NCI-H82 treated with DMSO at 0.1 percent for 48 hours (cell line): Measurements from ENCODE around the gene HPN.
"Not testable (repeated sequence)": the region's sequence is repeated elsewhere in the genome, so short reads cannot be mapped to it uniquely, and the experiment has no call there.

Experiments used
- DNase-seq: peaks from one replicate; lab custom pipeline; 2025; ENCODE audit not compliant: unreplicated experiment; lab: John Stamatoyannopoulos, UW

Gene HPN

DNA sequence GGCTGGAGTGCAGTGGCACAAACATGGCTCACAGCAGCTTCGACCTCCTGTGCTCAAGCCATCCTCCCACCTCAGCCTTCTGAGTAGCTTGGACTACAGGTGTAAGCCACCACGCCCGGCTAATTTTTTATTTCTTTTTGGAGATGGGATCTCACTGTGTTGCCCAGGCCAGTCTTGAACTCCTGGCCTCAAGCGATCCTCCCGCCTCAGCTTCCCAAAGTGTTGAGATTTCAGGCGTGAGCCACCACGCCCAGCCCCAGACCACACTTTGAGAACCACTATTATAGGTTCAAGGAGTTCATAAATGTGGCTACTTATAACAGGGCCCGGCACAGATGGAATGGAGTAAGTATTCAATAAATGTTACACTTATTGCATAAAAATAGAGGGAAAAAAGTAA, 14.5 kb upstream of the HPN start:
- DNase-seq = no peak

DNA sequence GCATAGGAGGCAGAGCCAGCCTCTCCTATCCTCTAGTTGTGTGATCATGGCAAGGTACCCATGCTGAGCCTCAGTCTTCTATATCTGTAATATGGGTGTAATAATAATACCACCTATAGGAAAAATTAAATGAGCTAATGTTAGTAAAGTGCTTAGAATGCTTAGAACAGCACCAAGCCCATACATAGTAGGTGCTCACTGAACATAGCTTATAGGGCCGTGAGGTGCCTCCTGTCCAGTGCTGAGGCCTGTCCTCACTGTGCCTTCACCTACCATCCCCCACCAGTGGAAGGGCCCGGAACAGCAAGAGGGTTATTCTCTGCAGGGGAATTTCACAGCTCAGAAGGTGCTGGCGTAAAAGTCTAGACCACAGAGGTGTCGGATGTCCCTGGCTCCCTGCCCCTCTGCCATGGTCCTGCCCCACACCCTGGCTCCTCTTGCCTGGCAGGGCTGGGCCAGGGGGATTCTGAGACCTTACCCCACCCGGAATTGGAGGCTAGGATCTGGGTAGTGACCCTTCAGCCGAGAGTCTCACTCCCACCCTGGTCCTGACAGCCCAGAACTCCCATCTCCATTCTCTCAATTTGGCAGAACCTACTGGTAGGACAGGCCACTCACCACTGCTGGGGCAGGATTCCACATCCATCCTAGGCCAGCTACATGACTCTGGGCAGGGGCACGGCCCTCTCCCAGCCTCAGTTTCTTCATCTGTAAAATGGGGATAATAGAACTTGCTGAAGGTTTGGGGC, 13.5 kb upstream of the HPN start:
- no peak for DNase-seq

DNA sequence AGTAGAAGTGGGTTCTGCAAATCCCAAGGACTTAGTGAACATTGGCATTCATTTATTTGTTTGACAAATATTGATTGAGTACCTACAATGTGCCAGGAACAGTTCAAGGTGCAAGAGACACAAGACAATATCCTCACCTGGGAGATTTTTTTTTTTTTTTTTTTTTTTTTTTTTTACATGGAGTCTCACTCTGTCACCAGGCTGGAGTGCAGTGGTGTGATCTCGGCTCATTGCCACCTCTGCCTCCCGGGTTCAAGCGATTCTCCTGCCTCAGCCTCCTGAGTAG, 13.0 kb upstream of the HPN start:
- not testable (repeated sequence) for DNase-seq

DNA sequence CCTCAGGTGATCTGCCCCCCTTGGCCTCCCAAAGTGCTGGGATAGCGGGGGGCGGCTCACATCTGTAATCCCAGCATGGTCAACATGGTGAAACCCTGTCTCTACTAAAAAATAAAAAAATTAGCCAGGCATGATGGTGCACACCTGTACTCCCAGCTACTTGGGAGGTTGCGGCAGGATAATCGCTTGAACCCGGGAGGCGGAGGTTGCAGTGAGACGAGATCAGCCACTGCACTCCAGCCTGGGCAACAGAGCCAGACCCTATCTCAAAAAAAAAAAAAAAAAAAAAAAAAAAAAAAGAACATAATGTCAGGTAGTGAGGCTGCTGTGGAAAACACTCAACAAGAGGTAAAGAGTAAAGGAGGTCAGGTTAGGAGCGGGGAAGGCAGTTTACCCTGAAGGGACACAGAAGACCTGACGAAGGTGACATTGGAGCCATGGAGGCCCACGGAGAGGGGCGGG, 12.2 kb upstream of the HPN start:
- DNase-seq = not testable (repeated sequence)

DNA sequence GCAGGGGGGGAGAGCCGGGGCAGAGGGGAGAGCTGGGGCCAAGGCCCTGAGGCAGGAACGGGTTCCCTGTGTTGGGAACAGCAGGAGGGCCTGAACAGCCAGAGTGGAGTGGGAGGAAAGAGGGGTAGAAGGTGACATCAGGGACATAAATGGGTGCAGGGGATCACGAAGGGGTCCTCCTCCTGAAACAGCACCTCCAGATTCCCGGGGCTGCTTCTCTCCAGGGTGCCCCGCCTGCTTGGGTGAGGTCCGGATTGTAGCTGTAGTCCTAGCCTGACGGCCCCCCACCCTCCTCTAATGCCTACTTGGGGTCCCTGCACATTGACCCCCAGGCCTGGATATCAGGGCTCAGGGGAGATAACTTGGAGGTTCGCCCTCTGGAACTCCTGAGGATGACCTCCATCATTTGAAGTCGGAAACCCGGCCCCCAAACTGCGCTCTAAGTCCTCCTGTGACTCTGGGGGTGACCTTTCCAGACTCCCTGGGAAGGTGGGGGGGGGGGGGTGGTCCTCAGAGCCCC, 11.7 kb upstream of the HPN start:
- no peak for DNase-seq

DNA sequence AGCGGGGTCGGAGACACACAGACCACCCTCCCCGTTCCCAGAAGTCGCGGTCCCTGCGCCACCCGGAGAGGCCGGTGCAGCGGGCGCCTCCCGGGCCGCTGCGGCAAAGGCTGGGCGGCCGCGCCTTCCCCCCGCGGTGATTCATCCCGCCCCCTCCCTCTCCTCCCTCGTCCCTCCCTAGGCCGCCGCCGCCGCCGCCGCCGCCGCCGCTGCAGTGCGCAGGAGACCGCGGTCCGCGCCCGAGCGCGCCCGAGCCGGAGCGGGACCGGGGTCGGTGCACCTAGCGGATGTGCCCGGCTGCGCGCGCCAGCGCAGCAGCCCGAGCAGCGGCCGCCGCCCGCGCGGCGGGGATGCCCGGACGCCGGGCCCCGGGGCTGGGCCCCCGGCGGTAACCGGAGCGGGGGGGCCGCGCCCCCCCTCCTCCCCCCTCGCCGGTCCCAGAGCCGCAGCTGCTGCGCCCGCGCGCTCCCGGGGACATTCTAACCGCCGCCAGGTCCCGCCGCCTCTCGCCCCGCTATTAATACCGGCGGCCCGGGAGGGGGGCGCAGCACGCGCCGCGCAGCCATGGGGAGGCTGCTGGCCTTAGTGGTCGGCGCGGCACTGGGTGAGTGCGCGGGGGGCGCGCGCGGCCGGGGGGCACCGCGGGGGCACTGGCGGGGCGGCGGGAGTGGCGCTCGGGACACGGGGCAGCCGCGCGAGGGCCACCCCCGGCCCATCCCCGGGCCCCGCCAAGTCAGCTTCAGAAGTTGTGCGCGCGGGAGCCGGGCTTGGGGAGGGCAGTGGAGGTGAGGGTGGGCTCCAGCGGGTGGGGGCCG, 11.1 kb upstream of the HPN start, which contains the start of gene SCN1B:
TSS of gene SCN1B (plus strand) at position 214 of the 815 bp plus-strand sequence. CDS start at position 565, 351 bp downstream.
- DNase-seq = no peak

DNA sequence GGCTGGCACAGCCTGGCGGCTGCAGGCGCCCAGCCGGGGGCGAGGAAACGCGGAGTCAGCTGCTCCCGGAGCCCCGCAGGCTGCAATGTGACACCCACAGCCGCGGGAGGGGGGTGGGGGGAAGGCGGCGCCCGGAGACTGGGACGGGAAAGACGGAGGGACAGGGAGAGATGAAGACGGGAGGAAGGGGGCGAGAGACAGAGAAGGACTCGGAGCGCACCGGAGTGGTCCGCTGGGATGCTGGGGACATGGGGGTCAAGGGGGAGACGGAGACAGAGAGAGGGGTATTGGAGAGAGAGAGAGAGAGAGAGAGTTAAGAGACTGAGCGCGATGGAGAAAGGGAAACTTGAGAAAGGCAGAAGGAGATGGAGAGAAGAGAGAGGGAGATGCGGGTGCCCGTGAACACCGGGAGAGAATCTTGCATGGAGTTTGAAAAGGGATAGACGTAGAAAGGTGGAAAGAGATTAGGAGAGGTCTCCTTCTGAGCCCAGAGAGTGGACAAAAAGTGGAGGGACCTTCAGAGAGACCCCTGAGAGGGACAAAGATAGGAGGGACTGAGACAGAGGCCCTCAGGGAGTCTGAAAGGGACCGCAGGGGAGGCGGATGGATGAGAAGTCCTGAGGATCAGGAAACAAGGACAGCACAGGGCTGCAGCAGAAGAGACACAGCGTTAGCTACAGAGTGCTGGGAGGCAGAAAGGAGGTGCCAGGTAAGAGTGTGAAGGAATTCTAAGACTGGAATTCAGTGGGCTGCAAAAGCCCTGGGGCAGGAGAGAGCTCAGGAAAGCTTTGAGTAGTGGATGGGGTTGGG, 10.2 kb upstream of the HPN start:
- DNase-seq = no peak

DNA sequence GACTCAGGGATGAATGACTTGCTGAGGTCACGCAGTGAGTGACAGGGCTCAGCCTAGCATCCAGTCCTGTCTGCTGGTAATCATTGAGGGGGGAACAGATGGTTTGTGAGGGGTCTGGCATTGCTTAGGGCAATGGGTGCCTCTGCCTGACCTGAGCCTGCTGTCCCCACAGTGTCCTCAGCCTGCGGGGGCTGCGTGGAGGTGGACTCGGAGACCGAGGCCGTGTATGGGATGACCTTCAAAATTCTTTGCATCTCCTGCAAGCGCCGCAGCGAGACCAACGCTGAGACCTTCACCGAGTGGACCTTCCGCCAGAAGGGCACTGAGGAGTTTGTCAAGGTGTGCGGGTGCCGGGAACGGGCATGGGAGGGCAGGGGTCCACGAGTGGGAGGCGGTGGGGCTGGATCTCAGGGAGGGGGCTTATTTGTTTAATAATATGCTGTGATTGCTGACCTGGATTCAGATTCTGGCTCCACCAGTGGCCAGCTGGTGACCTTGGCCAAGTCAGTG, 9.1 kb upstream of the HPN start:
- DNase-seq = no peak

DNA sequence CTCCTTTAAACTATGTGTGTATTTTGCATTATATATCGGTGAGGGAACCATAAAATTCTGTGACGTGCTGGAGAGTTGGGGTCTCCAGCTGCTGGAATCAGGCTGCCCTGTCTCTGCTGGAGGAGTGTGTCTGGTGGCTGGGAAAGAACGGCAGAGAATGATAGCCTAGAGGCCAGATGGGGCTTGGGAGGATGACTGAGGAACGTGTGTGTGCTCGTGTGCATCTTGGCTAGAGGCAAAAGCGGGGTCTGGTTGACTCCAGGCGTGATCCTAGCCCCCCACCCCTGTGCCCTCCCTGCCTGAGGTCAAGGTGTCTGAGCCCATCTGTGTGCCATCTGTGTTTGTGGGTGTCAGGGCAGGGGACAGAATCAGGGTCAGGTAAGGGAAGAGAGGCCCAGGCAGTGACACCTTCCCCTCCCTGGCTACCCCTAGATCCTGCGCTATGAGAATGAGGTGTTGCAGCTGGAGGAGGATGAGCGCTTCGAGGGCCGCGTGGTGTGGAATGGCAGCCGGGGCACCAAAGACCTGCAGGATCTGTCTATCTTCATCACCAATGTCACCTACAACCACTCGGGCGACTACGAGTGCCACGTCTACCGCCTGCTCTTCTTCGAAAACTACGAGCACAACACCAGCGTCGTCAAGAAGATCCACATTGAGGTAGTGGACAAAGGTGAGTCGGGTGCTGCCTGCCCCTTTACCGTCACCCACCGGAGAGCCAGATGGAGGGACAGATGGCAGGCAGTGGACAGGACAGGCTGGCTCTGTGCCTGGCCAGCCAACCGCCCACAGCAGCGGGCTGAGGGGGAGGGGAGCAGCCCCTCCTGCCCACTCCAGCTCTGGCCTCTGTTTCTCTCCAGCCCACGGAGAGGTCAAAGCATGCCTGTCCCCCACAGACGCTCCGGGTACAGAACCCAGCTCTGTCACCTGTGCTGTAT, 8.2 kb upstream of the HPN start:
- DNase-seq = peak; percentile 52

DNA sequence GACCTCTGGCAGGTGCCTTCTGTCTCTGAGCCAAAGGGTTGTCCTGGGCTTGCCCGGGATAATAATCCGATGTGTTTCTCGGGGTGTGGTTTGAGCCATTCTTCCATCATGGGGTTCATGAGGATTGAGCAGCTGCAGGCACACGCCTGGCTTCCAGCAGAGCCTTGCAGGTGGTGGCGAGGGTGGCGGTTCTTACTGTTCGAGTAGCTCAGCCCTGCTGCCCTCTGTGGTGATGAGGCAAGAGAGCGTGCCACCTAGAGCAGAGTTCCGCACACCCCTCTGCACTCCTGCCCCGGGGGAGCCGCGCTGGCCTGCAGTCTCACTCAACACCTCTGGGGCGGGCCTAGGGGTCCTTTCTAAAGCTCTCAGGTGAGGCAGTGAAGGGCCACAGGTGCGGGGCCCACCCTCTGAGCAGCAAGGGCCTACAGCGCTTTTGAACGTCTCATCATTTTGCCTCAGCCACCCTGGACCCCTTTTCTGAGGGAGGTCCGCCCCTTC, 7.5 kb upstream of the HPN start:
- no peak for DNase-seq

DNA sequence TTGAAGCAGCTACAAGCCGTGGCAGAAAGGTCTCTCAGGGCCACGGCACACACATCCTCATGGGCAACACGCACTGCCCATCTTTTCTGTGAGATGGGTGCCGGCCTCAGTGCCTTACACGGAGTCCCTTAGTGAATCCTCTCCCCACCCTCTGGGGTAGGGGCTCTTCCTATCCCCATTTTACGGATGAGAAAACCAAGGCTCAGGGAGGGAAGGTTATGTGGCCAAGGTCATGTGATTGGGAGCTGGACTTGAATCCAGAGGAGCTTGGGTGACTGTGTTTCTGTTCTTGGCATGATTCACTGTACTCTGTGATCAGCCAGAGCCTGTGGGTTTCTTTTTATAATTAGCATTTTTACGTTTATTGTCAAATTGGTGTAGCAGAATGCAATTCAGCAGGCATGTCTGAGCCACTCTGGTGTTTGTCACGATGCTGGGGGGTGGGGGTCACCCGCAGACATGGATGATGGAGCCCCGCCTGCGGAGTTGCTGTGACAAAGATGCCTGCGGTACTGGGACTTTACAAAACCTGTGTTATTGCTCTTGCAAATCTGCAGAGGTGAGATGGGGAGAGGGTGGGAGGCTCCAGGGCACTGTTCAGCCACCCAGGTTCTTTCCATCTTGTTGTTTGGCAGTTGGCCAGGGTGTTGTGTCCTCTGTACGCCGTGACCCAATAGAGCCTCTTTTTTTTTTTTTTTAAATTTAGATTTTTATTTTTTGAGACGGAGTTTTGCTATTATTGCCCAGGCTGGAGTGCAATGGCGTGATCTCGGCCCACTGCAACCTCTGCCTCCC, 6.7 kb upstream of the HPN start:
- DNase-seq = no peak

DNA sequence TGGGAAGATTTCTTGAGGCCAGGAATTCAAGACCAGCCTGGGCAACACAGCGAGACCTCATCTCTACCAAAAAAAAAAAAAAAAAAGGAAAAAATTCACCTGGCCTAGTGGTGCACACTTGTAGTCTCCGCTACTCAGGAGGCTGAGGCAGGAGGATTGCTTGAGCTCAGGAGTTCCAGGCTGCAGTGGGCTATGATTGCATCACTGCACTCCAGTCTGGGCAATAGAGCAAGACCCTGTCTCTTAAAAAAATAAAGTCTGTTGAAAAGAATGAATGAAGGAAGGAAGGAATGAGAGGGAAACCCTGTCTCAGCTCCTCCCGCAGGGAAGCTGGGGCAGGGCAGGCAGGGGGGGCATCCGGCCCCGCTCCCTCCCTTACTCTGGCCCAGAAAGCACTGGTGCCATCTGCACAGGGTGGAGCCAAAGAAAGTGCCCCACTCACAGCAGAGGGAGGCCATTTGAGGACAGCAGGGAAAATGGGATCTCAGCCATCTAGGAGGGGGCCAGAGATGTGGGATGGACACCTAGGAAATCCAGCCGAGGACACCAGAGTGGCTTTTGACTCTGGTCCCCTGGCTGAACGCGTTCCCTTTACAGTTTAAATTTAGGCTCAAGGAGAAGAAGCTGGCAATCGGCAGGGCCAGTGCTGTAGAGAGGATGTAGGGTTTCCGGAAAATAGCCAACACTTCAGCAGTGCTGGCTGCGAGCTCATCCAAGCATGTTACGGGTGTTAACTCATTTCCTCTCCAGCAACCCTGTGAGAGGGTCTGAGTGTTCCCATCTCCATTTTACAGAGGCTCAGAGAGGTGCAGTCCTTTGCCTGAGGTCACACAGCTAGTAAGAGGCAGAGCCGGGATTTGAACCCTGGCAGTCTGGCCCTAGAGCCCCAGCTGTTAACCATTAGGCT, 3.6 kb upstream of the HPN start:
- peak; percentile 39 for DNase-seq

DNA sequence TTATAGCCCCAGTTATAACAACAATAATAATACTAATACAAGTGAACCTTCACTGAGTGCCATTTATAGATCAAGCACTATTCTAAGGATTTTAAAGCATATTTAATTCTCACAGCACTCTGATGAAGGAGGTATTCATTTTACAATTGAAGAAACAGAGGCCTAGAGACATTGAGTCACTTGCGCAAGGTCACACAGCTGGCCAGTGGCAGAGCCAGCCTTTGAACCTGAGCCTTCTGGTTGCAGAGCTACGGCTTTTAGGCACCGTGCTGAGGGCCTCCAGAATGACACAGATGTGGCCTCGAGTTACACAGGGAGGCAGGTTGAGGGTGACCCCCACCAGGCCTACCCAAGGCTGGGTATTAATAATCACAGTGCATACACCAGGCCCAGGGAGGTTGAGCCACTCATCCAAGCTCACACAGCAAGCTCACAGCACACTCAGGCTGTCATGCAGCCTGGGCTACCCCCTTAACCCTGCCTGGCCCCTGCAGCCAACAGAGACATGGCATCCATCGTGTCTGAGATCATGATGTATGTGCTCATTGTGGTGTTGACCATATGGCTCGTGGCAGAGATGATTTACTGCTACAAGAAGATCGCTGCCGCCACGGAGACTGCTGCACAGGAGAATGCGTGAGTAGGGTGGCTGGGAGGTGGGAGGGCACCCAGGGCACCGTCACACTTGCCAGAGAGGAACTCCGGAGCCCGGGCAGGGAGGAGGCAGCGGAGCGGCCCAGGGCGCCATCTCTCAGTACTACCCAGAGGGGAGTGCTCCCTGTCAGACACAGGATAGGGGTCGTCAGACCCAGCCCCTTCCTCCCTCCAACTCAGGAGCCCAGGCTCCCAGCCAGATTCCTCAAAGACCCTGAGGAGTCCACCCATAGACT, 2.7 kb upstream of the HPN start:
- DNase-seq = peak; percentile 34

DNA sequence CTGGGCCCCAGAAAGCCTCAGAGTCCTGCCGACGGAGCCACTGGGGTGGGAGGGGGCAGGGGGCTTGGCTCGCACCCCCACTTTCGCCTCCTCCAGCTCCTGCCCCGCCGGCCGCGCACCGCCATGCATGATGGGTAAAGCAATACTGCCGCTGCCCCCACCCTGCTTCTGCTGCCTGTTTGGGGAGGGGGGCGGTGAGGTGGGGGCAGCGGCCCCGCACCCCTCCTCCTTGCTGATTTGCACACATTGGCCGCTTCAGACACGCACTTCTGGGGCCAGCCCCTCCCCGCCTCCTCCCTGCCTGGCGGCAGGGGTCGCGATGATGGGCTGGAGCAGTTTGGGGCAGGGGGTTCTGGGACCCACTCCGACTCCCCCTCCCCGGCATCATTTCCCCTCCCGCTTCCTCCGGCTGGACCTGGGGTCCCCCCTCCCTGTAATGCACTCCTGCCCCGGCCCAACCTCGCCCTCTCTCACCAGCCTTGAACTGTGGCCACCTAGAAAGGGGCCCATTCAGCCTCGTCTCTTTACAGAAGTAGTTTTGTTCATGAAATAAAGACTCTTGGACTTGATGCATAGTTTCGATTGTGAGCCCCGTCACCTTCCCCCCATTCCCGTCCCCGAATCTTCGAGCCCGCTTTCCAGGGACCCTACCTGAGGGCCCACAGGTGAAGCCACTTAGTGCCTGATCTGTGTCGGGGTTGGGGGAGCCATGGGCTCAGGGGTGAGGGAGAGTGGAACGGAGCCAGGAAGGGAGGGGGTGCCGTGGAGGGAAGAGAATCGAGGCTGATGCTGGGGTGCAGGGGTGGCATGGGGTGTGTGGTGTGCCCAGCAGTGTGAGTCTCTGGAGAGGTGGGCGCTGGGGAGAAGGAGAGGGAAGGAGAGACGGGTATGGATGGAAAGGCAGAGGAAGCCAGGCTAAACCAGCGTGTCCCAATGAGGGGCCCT, 1.4 kb upstream of the HPN start:
- no peak for DNase-seq

DNA sequence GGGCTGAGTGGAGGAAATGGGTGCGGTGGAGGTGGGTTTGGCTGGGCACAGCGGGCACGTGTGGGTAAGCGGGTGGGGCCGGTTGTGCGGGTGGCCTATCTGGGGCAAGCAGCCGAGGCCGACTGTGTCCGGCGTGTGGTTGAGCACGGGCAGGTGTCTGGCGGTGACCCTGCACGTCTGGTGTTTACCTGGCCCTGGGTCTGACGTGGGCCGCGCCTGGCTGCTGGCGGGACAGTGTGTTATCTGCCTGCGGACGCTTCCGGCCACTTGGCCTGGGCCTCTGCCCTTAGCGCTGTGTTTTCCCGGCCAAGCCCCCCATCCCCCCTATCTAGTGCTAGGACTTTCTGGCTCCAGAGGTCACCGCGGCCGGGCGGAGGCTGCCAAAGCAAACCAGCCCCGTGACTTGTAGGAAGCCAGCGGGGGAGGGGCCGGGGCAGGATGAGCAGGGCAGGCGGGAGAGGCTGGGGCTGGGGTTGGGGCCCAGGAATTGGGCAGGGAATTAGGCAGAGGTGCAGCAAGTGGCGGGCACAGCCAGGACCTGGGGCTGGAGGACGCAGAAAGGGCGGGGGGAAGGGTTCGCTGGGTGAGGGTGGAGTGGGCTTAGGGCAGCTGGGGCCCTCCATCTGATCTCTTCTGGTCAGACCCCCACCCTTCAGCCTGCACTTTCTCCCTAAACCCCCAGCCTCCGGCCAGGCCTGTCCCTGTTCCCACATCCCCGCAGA, 534 bp upstream of the HPN start:
- DNase-seq = no peak
